GM23338 (cell line): ENCODE data around the gene GNG4. TPM values are rescaled to one million over a fixed set of nuclear protein-coding genes. Genes with fewer than 3 reads are reported as not detected.

Experiments
- ATAC-seq: fragments of 200-7000 bp; cut with Tn5 transposase; 3 replicates; pipeline ENCODE4 v1.9.1; 2020
- DNase-seq: peaks from one replicate; pipeline ENCODE4 v3.0.0-alpha.2; 2015; ENCODE audit warnings: low spot score
- H2AFZ ChIP-seq: fragments of 200-600 bp; sonication (generic); 2 replicates; pipeline ENCODE4 v1.8.0; 2016; ENCODE audit warnings: antibody characterized with exemption, mild to moderate bottlenecking, moderate library complexity
- H3F3A ChIP-seq: fragments of 200-600 bp; sonication (generic); replicated peaks from 2 replicates; pipeline ENCODE4 v1.8.0; 2017; ENCODE audit warnings: antibody characterized with exemption, mixed run types, low read depth
- H3K27ac ChIP-seq: fragments of 200-600 bp; sonication (generic); 2 replicates; pipeline ENCODE4 v1.6.1; 2016; ENCODE audit warnings: low read depth
- H3K27me3 ChIP-seq: fragments of 200-600 bp; sonication (generic); 2 replicates; pipeline ENCODE4 v1.8.0; 2016; ENCODE audit warnings: mild to moderate bottlenecking, mixed run types, moderate library complexity; ENCODE audit not compliant: insufficient read depth
- H3K36me3 ChIP-seq: fragments of 200-600 bp; sonication (generic); 2 replicates; pipeline ENCODE4 v1.8.0; 2016; ENCODE audit warnings: mild to moderate bottlenecking; ENCODE audit not compliant: insufficient read depth
- H3K4me1 ChIP-seq: fragments of 200-600 bp; sonication (generic); 2 replicates; pipeline ENCODE4 v1.8.0; 2016; ENCODE audit warnings: mild to moderate bottlenecking, moderate library complexity; ENCODE audit not compliant: insufficient read depth
- H3K4me2 ChIP-seq: fragments of 200-600 bp; sonication (generic); 2 replicates; pipeline ENCODE4 v1.7.1; 2017; ENCODE audit warnings: mixed run types
- H3K4me3 ChIP-seq: fragments of 200-600 bp; sonication (generic); 2 replicates; pipeline ENCODE4 v1.6.1; 2016; ENCODE audit warnings: mixed run types
- H3K79me2 ChIP-seq: fragments of 200-600 bp; sonication (generic); replicated peaks from 2 replicates; pipeline ENCODE4 v1.8.0; 2017; ENCODE audit warnings: mild to moderate bottlenecking; ENCODE audit not compliant: insufficient read depth
- H3K9me2 ChIP-seq: fragments of 200-600 bp; sonication (generic); 2 replicates; pipeline ENCODE4 v1.8.0; 2017; ENCODE audit not compliant: insufficient read depth
- H4K20me1 ChIP-seq: fragments of 200-600 bp; sonication (generic); replicated peaks from 2 replicates; pipeline ENCODE4 v1.8.0; 2017; ENCODE audit warnings: mild to moderate bottlenecking; ENCODE audit not compliant: insufficient read depth
- H3K27ac Mint-ChIP-seq: 2 replicates; pipeline ENCODE4 v1.8.0; 2020; ENCODE audit warnings: inconsistent platforms, mild to moderate bottlenecking, moderate library complexity, mixed read lengths
- H3K27me3 Mint-ChIP-seq: 3 replicates; pipeline ENCODE4 v1.8.0; 2022; ENCODE audit warnings: low read depth, mild to moderate bottlenecking, moderate library complexity, mixed read lengths, inconsistent platforms; ENCODE audit not compliant: insufficient read depth, poor library complexity
- H3K36me3 Mint-ChIP-seq: 3 replicates; pipeline ENCODE4 v1.8.0; 2021; ENCODE audit warnings: low read depth, mild to moderate bottlenecking, inconsistent platforms, moderate library complexity, mixed read lengths
- H3K4me1 Mint-ChIP-seq: 3 replicates; pipeline ENCODE4 v1.8.0; 2020; ENCODE audit warnings: mild to moderate bottlenecking, inconsistent platforms, mixed read lengths
- H3K4me3 Mint-ChIP-seq: 3 replicates; pipeline ENCODE4 v1.8.0; 2021; ENCODE audit warnings: moderate library complexity, mild to moderate bottlenecking, inconsistent platforms, mixed read lengths
- H3K9me3 Mint-ChIP-seq: 3 replicates; pipeline ENCODE4 v1.8.0; 2020; ENCODE audit warnings: moderate library complexity, mild to moderate bottlenecking, inconsistent platforms, mixed read lengths
- CTCF ChIP-seq, 2 experiments: fragments of 200-600 bp in 1 of 2; sonication (generic) in 1 of 2; conservative IDR thresholded peaks; 2 replicates each; pipeline versions ENCODE4 v1.5.1 to v1.6.1; 2016 to 2017; ENCODE audit warnings: antibody characterized with exemption in 2 of 2, low read depth in 2 of 2, mild to moderate bottlenecking in 2 of 2, moderate library complexity in 1 of 2
- ETS1 ChIP-seq: IDR thresholded peaks from 2 replicates; pipeline ENCODE4 v1.6.1; 2016; ENCODE audit warnings: antibody characterized with exemption
- EZH2 ChIP-seq: fragments of 200-600 bp; sonication (generic); IDR thresholded peaks from one replicate; pipeline ENCODE4 v1.8.0; 2017; ENCODE audit warnings: antibody characterized with exemption, mild to moderate bottlenecking, low read depth; ENCODE audit not compliant: unreplicated experiment
- JUNB ChIP-seq: IDR thresholded peaks from one replicate; pipeline ENCODE4 v1.6.1; 2016; ENCODE audit warnings: antibody characterized with exemption; ENCODE audit not compliant: unreplicated experiment
- STAT1 ChIP-seq: IDR thresholded peaks from one replicate; pipeline ENCODE4 v1.6.1; 2016; ENCODE audit warnings: antibody characterized with exemption; ENCODE audit not compliant: unreplicated experiment
- ZNF114 ChIP-seq: fragments of 250-450 bp; sonication (Bioruptor Pico); IDR thresholded peaks from 2 replicates; pipeline ENCODE4 v1.5.0; 2020; ENCODE audit warnings: mild to moderate bottlenecking, moderate library complexity
- ZNF331 ChIP-seq: fragments of 250-450 bp; sonication (Bioruptor Pico); IDR thresholded peaks from 2 replicates; pipeline ENCODE4 v1.5.0; 2020; ENCODE audit warnings: low read depth, mild to moderate bottlenecking, moderate library complexity
- ZNF462 ChIP-seq: fragments of 250-450 bp; sonication (Bioruptor Pico); IDR thresholded peaks from 2 replicates; pipeline ENCODE4 v1.5.0; 2020; ENCODE audit warnings: mild to moderate bottlenecking, moderate library complexity
- polyA plus RNA-seq: library from polyadenylated mRNA; unstranded; fragments of >200 nt; fragmentation: Nextera tagmentation; extraction: Ambion mirVana; gene quantifications from 2 replicates; pipeline ENCODE4 v1.2.1, GENCODE V29; 2016
- total RNA-seq: library from RNA; depleted of rRNA; stranded (reverse); fragments of >200 nt; shearing (Covaris generic); gene quantifications from 2 replicates; pipeline ENCODE4 v1.2.3, GENCODE V29; 2014

The GNG4 gene
- total and polyA plus RNA-seq, 2 experiments from 2014 or later: 40.2 to 49.2 TPM

GRCh38 chr1:235625831-235626230 is 23.8 kb downstream of the GNG4 start (continued):
- TF ChIP-seq STAT1 (no peak), EZH2 (no peak), JUNB (no peak), ZNF462 (CRISPR knock-in tag) (no peak)

GRCh38 chr1:235625340-235625739 is 24.2 kb downstream of the GNG4 start:
- H3K27me3 ChIP-seq: no peaks in the 10 kb centered on the region
- H3F3A ChIP-seq: peaks cover 8% of the 10 kb centered on the region
- H3K4me3 ChIP-seq: no peak overlapping the region
- TF ChIP-seq STAT1 (no peak), ZNF114 (CRISPR knock-in tag) (no peak), CTCF (conservative IDR thresholded peaks at IDR 0.05; ENCODE audit: low read depth in 2 of 2) (no peak), EZH2 (no peak), ZNF331 (CRISPR knock-in tag) (no peak), ETS1 (no peak)
- Mint-ChIP-seq H3K4me3 (no peak overlapping the region), H3K36me3 (peaks cover 3% of the 10 kb centered on the region; the same call in 2 of the 3 replicates), H3K9me3 (no peaks in the 10 kb centered on the region), H3K27ac (no peak overlapping the region), H3K27me3 (peaks cover 6% of the 10 kb centered on the region), H3K4me1 (peaks cover 53% of the 10 kb centered on the region)
- DNase-seq (no peak), ATAC-seq (no peak)
- peaks cover 54% of the 10 kb centered on the region for H3K79me2 ChIP-seq
- H2AFZ ChIP-seq: no peak overlapping the region
- H3K27ac ChIP-seq: no peak overlapping the region
- no peak overlapping the region for H3K4me2 ChIP-seq
- peaks cover 6% of the 10 kb centered on the region; the same call in 1 of the 2 replicates for H3K9me2 ChIP-seq
- H3K4me1 ChIP-seq: peaks cover 32% of the 10 kb centered on the region
- no peaks in the 10 kb centered on the region for H3K36me3 ChIP-seq
- no peaks in the 10 kb centered on the region for H4K20me1 ChIP-seq
